K562 (cell line): Measurements from ENCODE around the gene SEC16A. TPM values are rescaled to one million over a fixed set of nuclear protein-coding genes. Genes with fewer than 3 reads are reported as not detected.
A peak's percentile ranks its signal among the peaks of the same experiment; 100 is the strongest.

ENCODE experiments used
- HDAC2 ChIP-seq: fragments of 450-650 bp; IDR thresholded peaks from 2 replicates; pipeline ENCODE4 v1.6.1; 2016; ENCODE audit warnings: mild to moderate bottlenecking
- JUN ChIP-seq, 2 experiments: sonication (generic) in 1 of 2; formaldehyde crosslinking in 1 of 2; IDR thresholded peaks; 2 replicates each; pipeline versions ENCODE4 v1.6.1 to v1.8.0; 2012 to 2022; ENCODE audit warnings: borderline replicate concordance in 2 of 2, mild to moderate bottlenecking in 2 of 2, improper control_type of control experiment in 1 of 2, low read depth in 1 of 2, low read length in 1 of 2, missing genetic modification reagents in 1 of 2
- KLF13 ChIP-seq: fragments of 450-650 bp; IDR thresholded peaks from 2 replicates; pipeline ENCODE4 v1.6.1; 2016; ENCODE audit warnings: missing genetic modification characterization, low read depth, mild to moderate bottlenecking, missing compliant biosample characterization, moderate library complexity, borderline replicate concordance
- SAP30 ChIP-seq: fragments of 200-600 bp; sonication (generic); IDR thresholded peaks from 2 replicates; pipeline ENCODE4 v1.6.1; 2012; ENCODE audit warnings: borderline replicate concordance, low read depth, mild to moderate bottlenecking, moderate library complexity, low read length, control low read depth, inconsistent platforms; ENCODE audit not compliant: insufficient read depth, poor library complexity, severe bottlenecking
- SNIP1 ChIP-seq: fragments of 450-650 bp; IDR thresholded peaks from 2 replicates; pipeline ENCODE4 v1.7.1; 2017; ENCODE audit warnings: low read depth, mild to moderate bottlenecking
- SP1 ChIP-seq: sonication (generic); formaldehyde crosslinking; IDR thresholded peaks from 2 replicates; pipeline ENCODE4 v1.8.1; 2022; ENCODE audit warnings: mild to moderate bottlenecking, missing genetic modification reagents
- TCF7L2 ChIP-seq: fragments of 150-350 bp; IDR thresholded peaks from 2 replicates; pipeline ENCODE4 v1.6.1; 2016; ENCODE audit warnings: low read depth, mild to moderate bottlenecking, low read length, moderate library complexity
- ZNF121 ChIP-seq: sonication (generic); formaldehyde crosslinking; conservative IDR thresholded peaks from 2 replicates; pipeline ENCODE4 v1.8.0; 2022; ENCODE audit warnings: missing genetic modification reagents
- polyA plus RNA-seq, 8 experiments: library from polyadenylated mRNA; depleted of rRNA in 4 of 8; stranded (reverse) in 5 of 8; unstranded in 3 of 8; fragments of >200 nt; fragmentation: Nextera tagmentation in 2 of 8; fragmentation: Illumina TruSeq in 1 of 8; extraction: Ambion mirVana in 2 of 8; extraction: Trizol in 1 of 8; gene quantifications; 2 replicates each; pipeline versions ENCODE4 v1.2.1 to v1.2.3, GENCODE V29; 2011 to 2014; ENCODE audit warnings: inconsistent platforms in 1 of 8, missing spikeins in 1 of 8
- total RNA-seq, 7 experiments: library from RNA; depleted of rRNA in 6 of 7; stranded (reverse); fragments of >200 nt in 6 of 7; fragmentation: Illumina TruSeq in 2 of 7; extraction: Trizol in 2 of 7; gene quantifications; 2 replicates each; pipeline versions ENCODE4 v1.2.1 to v1.2.3, GENCODE V29; 2011 to 2021; ENCODE audit warnings: low replicate concordance in 1 of 7
- TF ChIP-seq, protein P1 (sequence below): sonication (generic); formaldehyde crosslinking; IDR thresholded peaks from 2 replicates; pipeline ENCODE4 v1.8.0; 2022; ENCODE audit warnings: mild to moderate bottlenecking, missing genetic modification reagents
- TF ChIP-seq, protein P2 (sequence below): fragments of 250-450 bp; sonication (Bioruptor Pico); IDR thresholded peaks from 2 replicates; pipeline ENCODE4 v1.8.0; 2021; ENCODE audit warnings: borderline replicate concordance, mild to moderate bottlenecking, moderate library complexity; ENCODE audit not compliant: poor library complexity, severe bottlenecking

Gene SEC16A
- total and polyA plus RNA-seq, 9 of the 15 experiments (the other 6 are each of a cell fraction or from before 2014, with no cell fraction given), result 8.3 to 62.8 (median 14.0) TPM

DNA sequence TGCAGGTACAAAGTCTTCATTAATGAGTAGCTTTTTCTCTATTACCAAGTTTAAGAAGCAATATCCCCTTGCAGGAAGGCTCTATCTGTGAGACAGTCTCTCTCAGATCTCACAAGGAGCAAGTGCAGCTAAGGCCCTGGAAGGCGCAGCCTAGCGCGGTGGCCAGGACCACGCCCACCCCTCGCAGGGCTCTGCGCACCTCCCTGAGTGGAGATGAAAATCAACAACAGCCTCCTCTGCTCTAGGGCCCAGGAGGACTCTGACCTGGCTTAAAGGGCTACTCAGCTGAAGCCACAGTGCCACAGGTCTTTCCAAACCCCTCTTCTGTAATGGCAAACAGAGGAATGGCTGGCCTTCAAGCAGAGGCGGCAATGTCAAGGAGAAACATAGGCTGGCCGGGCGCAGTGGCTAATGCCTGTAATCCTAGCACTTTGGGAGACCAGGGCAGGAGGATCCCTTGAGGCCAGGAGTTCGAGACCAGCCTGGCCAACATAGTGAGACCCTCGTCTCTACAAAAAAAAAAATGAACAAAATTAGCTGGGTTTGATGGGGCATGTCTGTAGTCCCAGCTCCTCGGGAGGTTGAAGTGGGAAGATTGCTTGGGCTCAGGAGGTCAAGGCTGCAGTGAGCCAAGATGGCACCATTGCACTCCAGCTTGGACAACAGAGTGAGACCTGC lies 11.9 kb downstream of the SEC16A start (continued):
- TF ChIP-seq, protein P1, sequence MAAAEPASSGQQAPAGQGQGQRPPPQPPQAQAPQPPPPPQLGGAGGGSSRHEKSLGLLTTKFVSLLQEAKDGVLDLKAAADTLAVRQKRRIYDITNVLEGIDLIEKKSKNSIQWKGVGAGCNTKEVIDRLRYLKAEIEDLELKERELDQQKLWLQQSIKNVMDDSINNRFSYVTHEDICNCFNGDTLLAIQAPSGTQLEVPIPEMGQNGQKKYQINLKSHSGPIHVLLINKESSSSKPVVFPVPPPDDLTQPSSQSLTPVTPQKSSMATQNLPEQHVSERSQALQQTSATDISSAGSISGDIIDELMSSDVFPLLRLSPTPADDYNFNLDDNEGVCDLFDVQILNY, result no peak
- TF ChIP-seq SP1 (CRISPR knock-in tag) (0 out of 2 replicates have a peak, but pooled peaks have one; percentile 34), SAP30 (no peak), ZNF121 (peak; percentile 81), JUN (IDR thresholded peaks at IDR 0.05; ENCODE audit: borderline replicate concordance, low read depth, low read length) (no peak), JUN (CRISPR knock-in tag; IDR thresholded peaks at IDR 0.05; ENCODE audit: borderline replicate concordance) (no peak), TCF7L2 (no peak), HDAC2 (no peak), KLF13 (tag) (peak; percentile 42; the same call in 1 of the 2 replicates), SNIP1 (no peak)
- TF ChIP-seq, protein P2, sequence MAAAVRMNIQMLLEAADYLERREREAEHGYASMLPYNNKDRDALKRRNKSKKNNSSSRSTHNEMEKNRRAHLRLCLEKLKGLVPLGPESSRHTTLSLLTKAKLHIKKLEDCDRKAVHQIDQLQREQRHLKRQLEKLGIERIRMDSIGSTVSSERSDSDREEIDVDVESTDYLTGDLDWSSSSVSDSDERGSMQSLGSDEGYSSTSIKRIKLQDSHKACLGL (CRISPR knock-in tag), result no peak
- TF ChIP-seq, all 486 proteins: peak for 5
